WTC11 (cell line): Measurements from ENCODE around the gene MKLN1. TPM values are rescaled to one million over a fixed set of nuclear protein-coding genes. Genes with fewer than 3 reads are reported as not detected.

Source experiments
- ATAC-seq: fragments of 200-7000 bp; cut with Tn5 transposase; 2 replicates; pipeline ENCODE4 v1.10.0; 2021; ENCODE audit warnings: mild to moderate bottlenecking, moderate library complexity
- CTCF ChIA-PET: fragments of 300-600 bp; sonication (Branson Sonifier 250); formaldehyde crosslinking; loops from one replicate; lab custom pipeline; 2021; ENCODE audit warnings: antibody characterized with exemption; lab: Charles Lee
- POLR2A ChIA-PET: fragments of 350-600 bp; sonication (Branson Sonifier 250); formaldehyde crosslinking; loops from one replicate; lab custom pipeline; 2021; ENCODE audit warnings: antibody characterized with exemption; lab: Charles Lee
- DNase-seq: peaks from one replicate; pipeline ENCODE4 v3.0.0; 2021; ENCODE audit warnings: low spot score
- H3K27ac Mint-ChIP-seq: 2 replicates; pipeline ENCODE4 v1.8.0; 2021; ENCODE audit warnings: mixed read lengths
- H3K27me3 Mint-ChIP-seq: 2 replicates; pipeline ENCODE4 v1.8.0; 2021; ENCODE audit warnings: low read depth, mild to moderate bottlenecking, moderate library complexity, mixed read lengths
- H3K36me3 Mint-ChIP-seq: 2 replicates; pipeline ENCODE4 v1.8.0; 2021; ENCODE audit warnings: mixed read lengths
- H3K4me1 Mint-ChIP-seq: 2 replicates; pipeline ENCODE4 v1.8.0; 2022; ENCODE audit warnings: mixed read lengths
- H3K4me3 Mint-ChIP-seq: 2 replicates; pipeline ENCODE4 v1.8.0; 2021; ENCODE audit warnings: mild to moderate bottlenecking, moderate library complexity, mixed read lengths
- H3K9me3 Mint-ChIP-seq: 2 replicates; pipeline ENCODE4 v1.8.0; 2021; ENCODE audit warnings: mixed read lengths
- ARID4B ChIP-seq: sonication (generic); formaldehyde crosslinking; IDR thresholded peaks from 2 replicates; pipeline ENCODE4 v1.8.0; 2023; ENCODE audit warnings: missing genetic modification reagents, mild to moderate bottlenecking, borderline replicate concordance
- CDX4 ChIP-seq: fragments of 250-450 bp; sonication (Bioruptor Pico); IDR thresholded peaks from 2 replicates; pipeline ENCODE4 v1.9.0; 2021; ENCODE audit warnings: moderate library complexity, mild to moderate bottlenecking, inconsistent platforms, borderline replicate concordance
- E2F1 ChIP-seq: sonication (generic); formaldehyde crosslinking; IDR thresholded peaks from 2 replicates; pipeline ENCODE4 v1.8.0; 2022; ENCODE audit warnings: mild to moderate bottlenecking, missing genetic modification reagents
- ETV6 ChIP-seq: sonication (generic); formaldehyde crosslinking; IDR thresholded peaks from 2 replicates; pipeline ENCODE4 v1.8.1; 2022; ENCODE audit warnings: mild to moderate bottlenecking, missing genetic modification reagents
- GABPB1 ChIP-seq: sonication (generic); formaldehyde crosslinking; IDR thresholded peaks from 2 replicates; pipeline ENCODE4 v1.8.1; 2023; ENCODE audit warnings: mild to moderate bottlenecking, missing genetic modification reagents
- HMGA2 ChIP-seq: fragments of 250-450 bp; sonication (Bioruptor Pico); IDR thresholded peaks from 2 replicates; pipeline ENCODE4 v1.4.0; 2021; ENCODE audit warnings: mild to moderate bottlenecking, moderate library complexity
- IRF2 ChIP-seq: sonication (generic); formaldehyde crosslinking; IDR thresholded peaks from 2 replicates; pipeline ENCODE4 v1.8.0; 2022; ENCODE audit warnings: low read depth, missing genetic modification reagents, borderline replicate concordance
- KAT7 ChIP-seq: sonication (generic); formaldehyde crosslinking; IDR thresholded peaks from 2 replicates; pipeline ENCODE4 v1.8.1; 2023; ENCODE audit warnings: missing genetic modification reagents, mild to moderate bottlenecking, borderline replicate concordance
- MYBL2 ChIP-seq: sonication (generic); formaldehyde crosslinking; IDR thresholded peaks from 2 replicates; pipeline ENCODE4 v1.8.1; 2023; ENCODE audit warnings: mild to moderate bottlenecking, moderate library complexity, missing genetic modification reagents
- NR2C2 ChIP-seq: sonication (generic); formaldehyde crosslinking; IDR thresholded peaks from 2 replicates; pipeline ENCODE4 v1.8.0; 2022; ENCODE audit warnings: mild to moderate bottlenecking, missing genetic modification reagents
- NR3C1 ChIP-seq: sonication (generic); formaldehyde crosslinking; conservative IDR thresholded peaks from 2 replicates; pipeline ENCODE4 v1.8.1; 2023; ENCODE audit warnings: low read depth, mild to moderate bottlenecking, missing genetic modification reagents
- PRRX2 ChIP-seq: fragments of 250-450 bp; sonication (Bioruptor Pico); IDR thresholded peaks from 2 replicates; pipeline ENCODE4 v1.8.0; 2021; ENCODE audit warnings: mild to moderate bottlenecking
- USF1 ChIP-seq: sonication (generic); formaldehyde crosslinking; IDR thresholded peaks from 2 replicates; pipeline ENCODE4 v1.8.0; 2022; ENCODE audit warnings: mild to moderate bottlenecking, missing genetic modification reagents
- ZNF232 ChIP-seq: sonication (generic); formaldehyde crosslinking; IDR thresholded peaks from 2 replicates; pipeline ENCODE4 v1.8.0; 2022; ENCODE audit warnings: mild to moderate bottlenecking, missing genetic modification reagents
- ZNF512 ChIP-seq: sonication (generic); formaldehyde crosslinking; IDR thresholded peaks from 2 replicates; pipeline ENCODE4 v1.8.1; 2022; ENCODE audit warnings: missing genetic modification reagents, borderline replicate concordance
- ZNF671 ChIP-seq: fragments of 250-450 bp; sonication (Bioruptor Pico); IDR thresholded peaks from 2 replicates; pipeline ENCODE4 v1.8.0; 2021; ENCODE audit warnings: mild to moderate bottlenecking
- total RNA-seq: library from RNA; stranded (reverse); gene quantifications from 3 replicates; pipeline ENCODE4 v1.2.3, GENCODE V29; 2021
- TF ChIP-seq, protein P1 (sequence below): fragments of 250-450 bp; sonication (Bioruptor Pico); IDR thresholded peaks from 2 replicates; pipeline ENCODE4 v1.8.0; 2021; ENCODE audit warnings: mild to moderate bottlenecking

MKLN1 gene
- total RNA-seq, 1 experiment from 2014 or later: 37.6 TPM

- ATAC-seq (peak; percentile 13; the same call in 1 of the 2 replicates), DNase-seq (peak; percentile 10)
- CTCF ChIA-PET: interaction anchor here (0.9 to 3.9 kb wide), 3 partner anchors 24 to 167 kb away, joined by 3 to 22 read pairs (median 3); no protein-coding TSS in a partner anchor
- peaks cover 8% of the 10 kb centered on the region for H3K36me3 Mint-ChIP-seq
- H3K4me1 Mint-ChIP-seq: peaks cover 87% of the 10 kb centered on the region
- H3K27me3 Mint-ChIP-seq: no peaks in the 10 kb centered on the region
- peak overlapping the region; percentile 89 for H3K27ac Mint-ChIP-seq
- no peaks in the 10 kb centered on the region for H3K9me3 Mint-ChIP-seq
- TF ChIP-seq E2F1 (CRISPR knock-in tag): no peak
- 0 out of 2 replicates have a peak, but pooled peaks have one; percentile 30 for TF ChIP-seq ZNF232 (CRISPR knock-in tag)
- no peak for TF ChIP-seq KAT7 (CRISPR knock-in tag)
- POLR2A ChIA-PET: interaction anchor here (0.6 to 0.9 kb wide), 2 partner anchors 24 to 113 kb away, joined by 3 read pairs; no protein-coding TSS in a partner anchor
- peak overlapping the region; percentile 46 for H3K4me3 Mint-ChIP-seq
Measured at GRCh38 chr7:131522325-131522930, 194.8 kb downstream of the MKLN1 start.

DNA sequence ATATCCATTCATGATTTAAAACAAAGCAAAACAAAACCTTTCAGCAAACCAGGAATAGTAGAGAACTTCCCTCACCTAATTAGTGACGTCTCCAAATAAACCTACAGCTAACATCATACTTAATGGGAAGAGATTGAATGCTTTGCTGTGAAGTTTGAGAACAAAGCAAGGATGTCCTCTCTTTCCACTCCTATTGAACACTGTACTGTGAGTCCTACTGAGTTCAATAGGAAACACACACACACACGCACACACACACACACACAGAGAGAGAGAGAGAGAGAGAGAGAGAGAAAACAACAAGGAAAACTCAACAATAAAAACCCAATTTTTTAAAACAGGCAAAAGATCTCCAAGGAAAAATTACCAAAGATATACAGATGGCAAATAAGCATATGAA is 196.4 kb downstream of the MKLN1 start:
- Mint-ChIP-seq H3K27ac (peak overlapping the region; percentile 75), H3K27me3 (no peaks in the 10 kb centered on the region), H3K36me3 (peaks cover 13% of the 10 kb centered on the region), H3K4me1 (peaks cover 85% of the 10 kb centered on the region), H3K9me3 (no peaks in the 10 kb centered on the region), H3K4me3 (no peak overlapping the region)
- CTCF ChIA-PET: interaction anchor here (1.1 to 3.9 kb wide), 2 partner anchors 23 to 101 kb away, joined by 3 to 22 read pairs; no protein-coding TSS in a partner anchor
- POLR2A ChIA-PET: no interaction called here
- ATAC-seq: no peak
- no peak for TF ChIP-seq E2F1 (CRISPR knock-in tag)
- no peak for TF ChIP-seq IRF2 (CRISPR knock-in tag)
- TF ChIP-seq MYBL2 (CRISPR knock-in tag): no peak
- TF ChIP-seq NR3C1: no peak
- TF ChIP-seq PRRX2 (CRISPR knock-in tag): no peak
- TF ChIP-seq ZNF232 (CRISPR knock-in tag): no peak
- TF ChIP-seq USF1 (CRISPR knock-in tag): no peak
- no peak for TF ChIP-seq CDX4
- no peak for TF ChIP-seq ARID4B
- TF ChIP-seq ZNF671: no peak
- no peak for TF ChIP-seq ZNF512 (CRISPR knock-in tag)
- no peak for TF ChIP-seq HMGA2
- TF ChIP-seq NR2C2 (CRISPR knock-in tag): no peak
- TF ChIP-seq, protein P1, sequence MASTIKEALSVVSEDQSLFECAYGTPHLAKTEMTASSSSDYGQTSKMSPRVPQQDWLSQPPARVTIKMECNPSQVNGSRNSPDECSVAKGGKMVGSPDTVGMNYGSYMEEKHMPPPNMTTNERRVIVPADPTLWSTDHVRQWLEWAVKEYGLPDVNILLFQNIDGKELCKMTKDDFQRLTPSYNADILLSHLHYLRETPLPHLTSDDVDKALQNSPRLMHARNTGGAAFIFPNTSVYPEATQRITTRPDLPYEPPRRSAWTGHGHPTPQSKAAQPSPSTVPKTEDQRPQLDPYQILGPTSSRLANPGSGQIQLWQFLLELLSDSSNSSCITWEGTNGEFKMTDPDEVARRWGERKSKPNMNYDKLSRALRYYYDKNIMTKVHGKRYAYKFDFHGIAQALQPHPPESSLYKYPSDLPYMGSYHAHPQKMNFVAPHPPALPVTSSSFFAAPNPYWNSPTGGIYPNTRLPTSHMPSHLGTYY (CRISPR knock-in tag): no peak
- TF ChIP-seq GABPB1 (CRISPR knock-in tag): no peak
- TF ChIP-seq ETV6 (CRISPR knock-in tag): no peak
- no peak for DNase-seq
